ENCODE measurements around the gene CARNS1.
A peak's percentile ranks its signal among the peaks of the same experiment; 100 is the strongest.

The CARNS1 gene

DNA sequence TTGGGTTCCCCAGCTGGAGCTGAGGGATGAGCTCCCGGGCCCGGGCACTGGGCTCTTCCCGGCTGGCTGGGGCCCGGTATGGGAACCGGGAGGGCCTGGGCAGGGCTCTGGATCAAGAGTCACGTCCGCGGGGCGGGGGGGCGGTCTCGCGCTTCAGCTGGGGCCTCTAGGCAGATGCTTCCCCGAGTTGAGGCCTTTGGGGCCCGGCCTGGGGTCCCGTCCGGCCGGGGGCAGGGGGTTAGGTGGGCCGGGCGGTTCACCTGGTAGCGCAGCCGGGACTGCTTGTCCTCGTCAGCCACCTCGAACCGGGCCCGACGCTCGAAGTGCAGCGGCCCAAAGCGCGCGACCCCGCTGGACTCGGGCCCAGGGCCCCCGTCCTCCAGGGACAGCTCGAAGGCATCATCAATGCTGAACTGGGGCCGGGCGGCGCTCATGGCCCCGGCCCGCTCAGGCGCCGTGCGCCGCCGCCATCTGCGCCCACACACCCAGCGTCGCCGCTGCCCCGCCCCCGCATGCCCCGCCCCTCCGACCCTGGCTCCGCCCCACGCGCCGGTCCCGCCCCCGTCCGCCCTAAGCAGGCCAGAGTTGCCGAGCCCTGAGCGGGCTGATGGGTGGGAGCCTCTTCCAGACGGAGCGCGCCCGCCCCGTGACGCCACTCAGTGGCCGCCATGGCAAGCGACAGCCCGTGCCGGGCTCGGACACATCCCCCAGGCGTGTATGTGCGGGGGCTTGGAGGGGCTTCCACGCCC lies 53.5 kb downstream of the CARNS1 start, which contains the start of gene TMEM134:
TSS of gene TMEM134 (minus strand) at position 493 of the 749 bp plus-strand sequence. CDS start at position 434, 59 bp downstream.
- peak; percentile 93 for DNase-seq

DNA sequence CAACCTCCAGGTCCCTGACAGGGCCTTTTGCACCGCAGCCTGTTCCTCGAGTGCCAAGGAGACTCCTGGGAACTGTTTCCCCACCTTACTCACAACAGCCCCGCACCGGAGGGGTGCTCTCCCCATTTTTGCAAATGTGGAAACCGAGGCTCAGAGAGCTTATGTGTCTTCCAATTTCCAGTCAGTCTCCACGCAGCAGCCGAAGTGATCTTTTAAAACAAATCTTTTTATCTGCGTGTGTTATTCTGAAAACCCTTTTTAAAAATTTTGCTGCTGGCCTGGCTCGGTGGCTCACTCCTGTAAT lies 54.0 kb downstream of the CARNS1 start:
- DNase-seq, result no peak

- no peak for DNase-seq
These were observed 55.0 kb downstream of the CARNS1 start for GRCh38 chr11:67470337-67471002.

DNA sequence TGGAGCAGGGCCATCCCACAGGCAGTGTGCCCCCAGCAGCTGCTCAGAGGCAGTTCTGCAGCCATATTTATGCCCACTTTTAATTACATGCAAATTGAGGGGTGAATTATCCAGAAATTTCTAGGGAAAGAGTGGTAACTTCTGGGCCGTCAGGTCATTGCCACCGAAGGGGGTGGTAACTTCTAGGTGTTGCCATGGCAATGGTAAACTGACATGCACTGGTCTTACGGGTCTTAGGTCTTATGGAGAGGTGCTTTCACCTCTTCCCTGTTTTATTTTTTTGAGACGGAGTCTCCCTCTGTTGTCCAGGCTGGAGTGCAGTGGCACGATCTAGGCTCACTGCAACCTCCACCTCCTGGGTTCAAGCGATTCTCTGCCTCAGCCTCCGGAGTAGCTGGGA lies 57.4 kb downstream of the CARNS1 start:
- no peak for DNase-seq

All from NCI-H345 (cell line).